Neural crest cell (in vitro differentiated cells): ENCODE results near the gene WDR37. TPM values are rescaled to one million over a fixed set of nuclear protein-coding genes. Genes with fewer than 3 reads are reported as not detected.
A peak's percentile ranks its signal among the peaks of the same experiment; 100 is the strongest.
"Not testable (repeated sequence)": the region's sequence is repeated elsewhere in the genome, so short reads cannot be mapped to it uniquely, and the experiment has no call there.

Experiments used
- DNase-seq: peaks from one replicate; pipeline ENCODE4 v3.0.0; 2021; ENCODE audit warnings: low read depth, mixed read lengths, low spot score
- H3K27ac Mint-ChIP-seq: one replicate; pipeline ENCODE4 v1.8.0; 2021; ENCODE audit warnings: mild to moderate bottlenecking, mixed read lengths; ENCODE audit not compliant: unreplicated experiment
- H3K27me3 Mint-ChIP-seq: 2 replicates; pipeline ENCODE4 v1.8.0; 2021; ENCODE audit warnings: low read depth, mild to moderate bottlenecking, mixed read lengths
- H3K36me3 Mint-ChIP-seq: 2 replicates; pipeline ENCODE4 v1.8.0; 2021; ENCODE audit warnings: low read depth, mild to moderate bottlenecking, mixed read lengths
- H3K4me1 Mint-ChIP-seq: 2 replicates; pipeline ENCODE4 v1.8.0; 2021; ENCODE audit warnings: mixed read lengths
- H3K4me3 Mint-ChIP-seq: one replicate; pipeline ENCODE4 v1.8.0; 2021; ENCODE audit warnings: mild to moderate bottlenecking, mixed read lengths
- H3K9me3 Mint-ChIP-seq: 2 replicates; pipeline ENCODE4 v1.8.0; 2021; ENCODE audit warnings: mixed read lengths
- CTCF ChIP-seq: fragments of 200-600 bp; sonication (generic); conservative IDR thresholded peaks from 2 replicates; pipeline ENCODE4 v1.5.0; 2021; ENCODE audit warnings: antibody characterized with exemption, mild to moderate bottlenecking
- long read RNA-seq: library from polyadenylated mRNA; unstranded; transcript quantifications from one replicate; pipeline ENCODE4 v2.0.0, GENCODE V29; 2020
- total RNA-seq: library from RNA; stranded (reverse); gene quantifications from 2 replicates; pipeline ENCODE4 v1.2.1, GENCODE V29; 2021

WDR37 gene
- total RNA-seq: 19.3 and 19.5 TPM in 2 replicates
- long read RNA-seq, partial matches to known transcripts: 4 of 17 reads
- long read RNA-seq, other reads (novel, unspliced or antisense): 13 of 17 reads

GRCh38 chr10:1056326-1057105, at the start of gene WDR37:
WDR37 (plus strand) TSS chr10:1056385; CDS start chr10:1072156, 15,771 bp downstream.
- no peaks in the 10 kb centered on the region for H3K27me3 Mint-ChIP-seq
- no peaks in the 10 kb centered on the region for H3K9me3 Mint-ChIP-seq

GRCh38 chr10:1006573-1006972, 49.6 kb upstream of the WDR37 start:
- peaks cover 42% of the 10 kb centered on the region for H3K36me3 Mint-ChIP-seq
- H3K9me3 Mint-ChIP-seq: peaks cover 4% of the 10 kb centered on the region
- H3K27me3 Mint-ChIP-seq: no peaks in the 10 kb centered on the region
- H3K27ac Mint-ChIP-seq: no peak overlapping the region
- no peak for DNase-seq
- no peaks in the 10 kb centered on the region for H3K4me1 Mint-ChIP-seq
- no peak for TF ChIP-seq CTCF
- H3K4me3 Mint-ChIP-seq: no peak overlapping the region

More at GRCh38 chr10:1056326-1057105, at the start of gene WDR37:
- peaks cover 51% of the 10 kb centered on the region for H3K4me1 Mint-ChIP-seq
- no peak for TF ChIP-seq CTCF
- H3K36me3 Mint-ChIP-seq: peaks cover 6% of the 10 kb centered on the region
- DNase-seq: peak; percentile 84
- peak within 1 kb of the TSS; percentile 96 for H3K27ac Mint-ChIP-seq
- H3K4me3 Mint-ChIP-seq: peak within 1 kb of the TSS; percentile 96

GRCh38 chr10:1007583-1007982, 48.6 kb upstream of the WDR37 start:
- H3K4me1 Mint-ChIP-seq: no peaks in the 10 kb centered on the region
- peaks cover 38% of the 10 kb centered on the region for H3K36me3 Mint-ChIP-seq
- H3K4me3 Mint-ChIP-seq: no peak overlapping the region

GRCh38 chr10:1009071-1009494, 47.1 kb upstream of the WDR37 start:
- no peak for TF ChIP-seq CTCF
- no peak overlapping the region for H3K4me3 Mint-ChIP-seq
- H3K27ac Mint-ChIP-seq: no peak overlapping the region
- H3K36me3 Mint-ChIP-seq: peaks cover 33% of the 10 kb centered on the region
- no peaks in the 10 kb centered on the region for H3K9me3 Mint-ChIP-seq
- no peak for DNase-seq
- H3K27me3 Mint-ChIP-seq: no peaks in the 10 kb centered on the region
- H3K4me1 Mint-ChIP-seq: no peaks in the 10 kb centered on the region

More at GRCh38 chr10:1007583-1007982, 48.6 kb upstream of the WDR37 start:
- H3K27ac Mint-ChIP-seq: no peak overlapping the region
- no peak for DNase-seq
- no peaks in the 10 kb centered on the region for H3K27me3 Mint-ChIP-seq
- H3K9me3 Mint-ChIP-seq: peaks cover under 1% of the 10 kb centered on the region
- no peak for TF ChIP-seq CTCF

- H3K9me3 Mint-ChIP-seq: not testable (repeated sequence)
Measured at GRCh38 chr10:1009947-1010346, 46.2 kb upstream of the WDR37 start.

GRCh38 chr10:1010703-1011102, 45.5 kb upstream of the WDR37 start:
- Mint-ChIP-seq H3K9me3 (no peaks in the 10 kb centered on the region), H3K27me3 (no peaks in the 10 kb centered on the region), H3K27ac (no peak overlapping the region), H3K4me3 (no peak overlapping the region), H3K36me3 (peaks cover 28% of the 10 kb centered on the region), H3K4me1 (no peaks in the 10 kb centered on the region)
- no peak for TF ChIP-seq CTCF
- DNase-seq: no peak

More at GRCh38 chr10:1009947-1010346, 46.2 kb upstream of the WDR37 start:
- not testable (repeated sequence) for H3K4me1 Mint-ChIP-seq, DNase-seq, H3K27me3 Mint-ChIP-seq, H3K4me3 Mint-ChIP-seq, H3K27ac Mint-ChIP-seq
- peaks cover 33% of the 10 kb centered on the region for H3K36me3 Mint-ChIP-seq
